Bronchial epithelial cell (primary cell): ENCODE data around the gene CHID1. TPM values are rescaled to one million over a fixed set of nuclear protein-coding genes. Genes with fewer than 3 reads are reported as not detected.

ENCODE experiments used
- DNase-seq: peaks from one replicate; pipeline ENCODE4 v3.0.0-alpha.2; 2010; ENCODE audit warnings: low read depth
- FAIRE-seq: peaks from 2 replicates; lab custom pipeline; 2011; peaks lifted over from hg19 to GRCh38; lab: Jason Lieb, UNC
- H3K27me3 ChIP-seq: 2 replicates; pipeline ENCODE4 v1.5.1; 2011; ENCODE audit warnings: low read length; ENCODE audit not compliant: control insufficient read depth, insufficient read depth
- H3K36me3 ChIP-seq: 2 replicates; pipeline ENCODE4 v1.5.1; 2011; ENCODE audit warnings: low read length; ENCODE audit not compliant: control insufficient read depth, insufficient read depth
- H3K4me3 ChIP-seq: 2 replicates; pipeline ENCODE4 v1.5.1; 2011; ENCODE audit warnings: mild to moderate bottlenecking, low read depth, low read length, control low read depth
- CTCF ChIP-seq: IDR thresholded peaks from 2 replicates; pipeline ENCODE4 v1.5.1; 2011; ENCODE audit warnings: mild to moderate bottlenecking, moderate library complexity, low read length, control low read depth, inconsistent platforms; ENCODE audit not compliant: insufficient read depth, severe bottlenecking
- total RNA-seq: library from RNA; depleted of rRNA; stranded (reverse); fragments of >200 nt; gene quantifications from 2 replicates; pipeline ENCODE4 v1.2.1, GENCODE V29; 2014

CHID1 gene
- total RNA-seq, 1 donor from 2014 or later: 42.6 TPM

DNA sequence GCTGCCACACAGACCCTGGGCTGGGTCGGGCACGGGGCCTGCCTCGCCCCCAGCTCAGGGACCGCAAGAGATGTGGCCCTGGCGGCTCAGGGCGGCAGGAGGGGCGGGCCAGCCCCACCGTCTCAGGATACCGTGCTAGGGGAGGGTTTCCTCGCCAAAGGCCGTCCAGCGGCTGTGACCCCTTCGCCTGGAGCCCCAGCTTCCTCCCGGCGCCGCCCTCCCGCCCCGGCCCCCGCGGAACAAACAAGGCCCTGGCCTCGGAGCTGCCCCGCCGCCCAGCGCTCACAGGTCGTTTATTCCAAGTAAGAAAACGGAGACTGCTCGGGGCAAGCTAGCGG lies 14.5 kb upstream of the CHID1 start:
- FAIRE-seq: no peak
- DNase-seq: no peak
- no peak for TF ChIP-seq CTCF
- H3K27me3 ChIP-seq: no peaks in the 10 kb centered on the region
- peaks cover 2% of the 10 kb centered on the region for H3K36me3 ChIP-seq
- H3K4me3 ChIP-seq: peak overlapping the region; percentile 29

DNA sequence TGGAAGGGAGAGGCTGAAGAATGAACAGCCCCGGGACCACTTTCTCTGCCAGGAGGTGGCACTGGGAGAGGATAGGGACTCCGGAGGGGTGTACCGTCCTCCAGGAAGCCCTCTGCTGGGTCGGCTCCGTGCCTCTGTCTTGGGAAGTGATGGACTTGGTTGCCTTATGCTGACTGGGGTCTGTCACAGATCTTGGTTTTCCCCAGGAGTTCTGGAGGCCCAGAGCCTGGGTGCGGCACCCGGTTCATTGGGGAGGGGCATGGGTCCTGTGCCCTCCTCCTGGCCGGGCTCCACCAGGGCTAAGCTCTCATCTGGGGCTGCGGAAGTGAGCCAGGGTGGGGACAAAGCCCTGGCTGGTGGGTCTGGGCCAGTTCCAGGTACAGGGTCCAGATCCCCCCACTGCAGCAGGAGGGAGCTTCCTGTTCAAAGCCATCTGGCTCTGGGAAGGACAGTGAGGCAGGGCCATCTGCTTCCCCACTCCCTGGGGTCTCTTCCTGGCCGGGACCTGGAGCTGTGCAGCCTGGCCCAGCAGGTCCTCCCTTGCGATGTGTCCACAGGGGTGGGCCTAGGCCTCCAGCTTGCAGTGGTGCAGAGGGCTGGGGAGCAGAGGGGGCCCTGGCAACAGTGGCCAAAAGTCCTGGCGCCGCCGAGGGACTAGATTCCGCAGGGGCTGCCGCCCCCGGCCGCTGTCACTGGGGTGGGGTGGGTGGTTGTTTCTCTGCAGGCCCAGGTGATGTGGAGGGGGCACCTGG lies 14.0 kb upstream of the CHID1 start:
- no peak for DNase-seq
- no peak for FAIRE-seq

GRCh38 chr11:923691-924405 lies 13.2 kb upstream of the CHID1 start:
- no peak for TF ChIP-seq CTCF
- no peaks in the 10 kb centered on the region for H3K27me3 ChIP-seq
- DNase-seq: no peak
- FAIRE-seq: no peak
- H3K36me3 ChIP-seq: peaks cover 2% of the 10 kb centered on the region
- H3K4me3 ChIP-seq: no peak overlapping the region

More for the DNA sequence above, 14.0 kb upstream of the CHID1 start:
- no peaks in the 10 kb centered on the region for H3K27me3 ChIP-seq
- peaks cover 2% of the 10 kb centered on the region for H3K36me3 ChIP-seq
- TF ChIP-seq CTCF: no peak
- H3K4me3 ChIP-seq: no peak overlapping the region

DNA sequence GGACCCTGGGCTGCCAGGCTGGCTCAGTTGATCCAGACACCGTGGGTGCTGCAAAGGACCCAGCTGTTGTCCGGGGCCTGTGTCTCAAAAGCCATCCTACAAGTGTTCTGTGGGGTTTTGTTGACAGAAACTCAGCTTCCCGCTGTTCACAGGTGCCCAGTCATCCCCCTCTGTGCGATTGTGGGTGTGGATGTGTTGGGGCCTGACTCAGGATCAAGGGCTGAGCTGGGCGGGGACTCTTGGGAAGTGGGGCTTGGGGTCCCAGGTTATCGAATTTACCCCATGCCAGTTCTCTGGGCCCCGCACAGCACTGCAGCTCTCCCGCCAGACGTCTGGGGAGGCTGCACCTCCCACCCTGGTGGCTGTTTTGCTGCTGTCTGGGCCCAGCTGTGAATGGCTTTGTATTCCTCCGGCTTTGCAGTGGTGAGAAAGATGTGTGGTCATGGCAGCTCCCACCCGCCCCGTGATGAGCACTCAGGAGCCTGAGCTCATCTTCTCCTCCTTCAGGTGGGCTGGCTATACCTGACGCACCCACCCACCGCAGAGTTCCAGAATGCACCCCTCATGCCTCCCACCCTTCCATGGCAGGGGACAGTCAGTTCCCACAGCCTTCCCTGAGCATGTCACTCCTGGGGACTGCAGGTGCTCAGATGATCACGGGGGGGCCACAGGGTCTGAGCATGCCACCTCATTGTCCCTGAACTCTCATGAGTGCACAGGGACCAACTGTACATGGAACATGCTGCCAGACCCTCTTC lies 11.5 kb upstream of the CHID1 start:
- H3K27me3 ChIP-seq: no peaks in the 10 kb centered on the region
- no peak for TF ChIP-seq CTCF
- H3K36me3 ChIP-seq: no peaks in the 10 kb centered on the region
- DNase-seq (peak; percentile 23), FAIRE-seq (no peak)
- H3K4me3 ChIP-seq: no peak overlapping the region

DNA sequence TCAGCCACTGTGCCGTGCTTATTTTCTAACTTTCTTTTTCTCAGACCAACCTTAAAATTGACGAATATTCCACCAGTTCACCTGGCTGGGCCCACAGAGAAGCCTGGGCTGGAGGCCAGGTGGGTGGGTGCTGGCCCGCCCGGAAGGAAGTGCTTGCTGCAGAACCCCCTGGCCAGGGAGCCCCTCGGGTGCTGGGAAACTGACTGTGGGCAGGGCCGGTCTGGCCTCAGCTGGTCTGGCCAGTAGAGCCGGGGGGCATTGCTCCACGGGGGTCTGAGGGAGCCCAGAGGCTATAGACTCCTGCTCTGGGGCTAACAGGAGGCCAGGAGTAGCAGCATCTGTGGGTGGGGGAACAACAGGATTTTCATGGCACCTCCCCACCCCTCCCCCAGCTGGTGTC lies 6.8 kb upstream of the CHID1 start:
- DNase-seq (no peak), FAIRE-seq (no peak)
- H3K27me3 ChIP-seq: no peaks in the 10 kb centered on the region
- no peaks in the 10 kb centered on the region for H3K36me3 ChIP-seq
- no peak overlapping the region for H3K4me3 ChIP-seq
- TF ChIP-seq CTCF: no peak
